ENCODE measurements around the gene CERK.
"Not testable (repeated sequence)": the region's sequence is repeated elsewhere in the genome, so short reads cannot be mapped to it uniquely, and the experiment has no call there.

The CERK gene

DNA sequence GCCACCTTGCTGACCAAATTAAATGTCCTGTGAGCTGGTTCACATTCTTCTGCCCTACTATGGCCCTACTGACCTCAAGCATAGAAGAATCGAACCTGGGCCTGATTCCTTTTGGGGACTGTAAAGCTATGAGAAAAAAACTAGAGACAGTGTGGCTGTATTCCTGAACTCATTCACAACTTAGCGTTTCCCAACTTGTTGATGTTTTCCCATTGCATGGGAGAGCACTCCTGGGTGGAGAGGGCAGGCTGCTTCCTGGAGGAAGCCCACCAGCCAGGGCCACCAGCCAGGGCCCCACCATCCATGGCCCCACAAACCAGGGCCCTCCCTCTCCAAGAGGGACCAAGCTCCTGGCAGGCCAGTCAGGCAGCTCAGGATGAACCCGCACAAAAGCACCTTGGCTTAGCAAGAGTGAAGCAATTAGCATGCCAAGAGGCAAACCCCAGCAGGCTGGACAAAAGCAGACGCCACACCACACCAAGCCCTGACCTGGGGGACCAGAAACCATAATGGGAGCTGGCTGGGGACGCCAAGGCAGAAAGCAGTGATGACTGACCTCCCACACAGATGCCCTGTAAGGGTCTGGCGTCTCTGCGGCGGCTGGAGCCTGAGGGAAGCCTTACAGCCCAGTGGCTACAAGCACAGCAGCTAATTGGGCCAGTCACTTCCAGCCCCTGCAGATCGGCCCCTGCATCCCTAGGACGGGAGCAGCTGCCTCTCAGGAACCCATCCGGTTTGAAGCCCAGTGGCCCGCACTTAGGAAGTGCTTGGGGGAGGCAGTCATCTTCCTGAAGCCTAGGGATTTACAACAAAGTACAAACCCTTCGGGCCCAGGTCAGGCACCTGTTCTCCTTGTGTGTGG is 2.1 kb downstream of the CERK start:
- TF ChIP-seq, protein P1, sequence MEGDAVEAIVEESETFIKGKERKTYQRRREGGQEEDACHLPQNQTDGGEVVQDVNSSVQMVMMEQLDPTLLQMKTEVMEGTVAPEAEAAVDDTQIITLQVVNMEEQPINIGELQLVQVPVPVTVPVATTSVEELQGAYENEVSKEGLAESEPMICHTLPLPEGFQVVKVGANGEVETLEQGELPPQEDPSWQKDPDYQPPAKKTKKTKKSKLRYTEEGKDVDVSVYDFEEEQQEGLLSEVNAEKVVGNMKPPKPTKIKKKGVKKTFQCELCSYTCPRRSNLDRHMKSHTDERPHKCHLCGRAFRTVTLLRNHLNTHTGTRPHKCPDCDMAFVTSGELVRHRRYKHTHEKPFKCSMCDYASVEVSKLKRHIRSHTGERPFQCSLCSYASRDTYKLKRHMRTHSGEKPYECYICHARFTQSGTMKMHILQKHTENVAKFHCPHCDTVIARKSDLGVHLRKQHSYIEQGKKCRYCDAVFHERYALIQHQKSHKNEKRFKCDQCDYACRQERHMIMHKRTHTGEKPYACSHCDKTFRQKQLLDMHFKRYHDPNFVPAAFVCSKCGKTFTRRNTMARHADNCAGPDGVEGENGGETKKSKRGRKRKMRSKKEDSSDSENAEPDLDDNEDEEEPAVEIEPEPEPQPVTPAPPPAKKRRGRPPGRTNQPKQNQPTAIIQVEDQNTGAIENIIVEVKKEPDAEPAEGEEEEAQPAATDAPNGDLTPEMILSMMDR (IDR thresholded peaks at IDR 0.05; ENCODE audit: low read depth, low read length), result no peak
- no peak for DNase-seq (ENCODE audit: extremely low read depth, low read depth)

DNA sequence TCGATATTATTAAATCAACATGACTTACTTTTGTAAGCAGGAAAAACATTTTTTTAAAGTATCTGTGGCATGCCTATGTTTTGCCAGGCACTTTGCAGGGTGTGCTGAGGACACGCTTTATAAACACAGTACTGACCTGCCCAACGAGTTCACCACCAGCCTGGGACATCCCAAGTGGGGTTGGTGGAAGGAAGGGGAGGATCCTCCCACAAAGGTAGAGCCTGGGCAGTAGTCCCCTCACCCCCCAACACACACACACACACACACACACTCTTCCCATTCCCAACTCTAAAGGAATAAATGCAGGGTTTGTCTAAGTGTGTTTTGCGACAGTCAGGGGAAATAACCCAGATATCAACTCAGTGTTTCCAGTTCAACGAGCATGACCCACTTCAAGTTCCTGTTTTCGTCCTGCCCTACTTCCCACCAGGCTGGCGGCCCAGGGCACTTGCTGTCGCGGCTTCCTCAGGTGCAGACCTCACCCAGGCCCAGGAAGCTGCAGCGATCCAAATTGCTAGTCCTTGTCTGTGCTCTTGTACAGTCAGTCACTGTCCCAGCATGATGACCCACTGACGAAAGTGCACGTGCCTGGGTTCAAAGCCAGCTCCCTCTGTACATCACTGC is 3.1 kb downstream of the CERK start:
- no peak for DNase-seq (ENCODE audit: extremely low read depth, low read depth)

DNA sequence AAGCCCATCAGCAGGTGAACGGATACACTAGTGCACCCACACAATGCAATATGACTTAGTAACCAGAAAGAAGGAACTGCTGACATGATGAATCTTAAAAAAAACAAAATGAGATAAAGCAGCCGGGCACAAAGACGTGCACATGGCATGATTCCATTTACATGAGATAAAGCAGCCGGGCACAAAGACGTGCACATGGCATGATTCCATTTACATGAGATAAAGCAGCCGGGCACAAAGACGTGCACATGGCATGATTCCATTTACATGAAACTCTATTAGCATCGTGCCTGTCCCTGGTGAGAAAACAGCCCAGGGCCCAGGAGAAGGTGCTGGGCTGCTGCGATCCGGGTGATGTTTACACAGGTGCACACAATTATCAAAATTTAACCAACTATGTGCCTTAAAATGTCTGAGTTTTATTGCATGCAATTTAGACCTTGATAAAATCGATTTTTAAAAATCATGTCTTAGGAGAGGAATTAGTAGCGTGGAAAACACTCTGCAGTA is 3.8 kb downstream of the CERK start:
- not testable (repeated sequence) for DNase-seq (ENCODE audit: extremely low read depth, low read depth)

More for the DNA sequence above, 3.1 kb downstream of the CERK start:
- TF ChIP-seq, protein P1 (IDR thresholded peaks at IDR 0.05; ENCODE audit: low read depth, low read length), result no peak

DNA sequence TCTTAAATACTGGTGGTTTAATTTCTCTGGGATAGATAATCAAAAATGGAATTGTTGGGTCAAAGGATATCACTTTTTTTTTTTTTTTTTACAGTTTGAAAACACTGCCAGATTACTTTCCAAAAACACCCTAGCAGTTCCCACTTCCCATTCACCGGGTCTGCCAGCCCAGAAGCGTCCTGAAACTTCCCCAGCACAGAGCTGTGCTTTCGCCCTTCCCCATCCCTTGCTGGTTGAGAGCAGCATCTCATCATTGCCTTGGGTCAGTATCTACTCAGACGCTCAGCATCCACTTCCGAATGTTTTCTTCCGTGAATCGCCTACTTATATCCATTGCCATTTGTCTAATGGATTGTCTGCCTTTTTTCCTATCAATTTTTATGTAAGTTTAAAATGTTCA is 5.5 kb downstream of the CERK start:
- DNase-seq (ENCODE audit: extremely low read depth, low read depth), result no peak
- TF ChIP-seq, protein P1 (IDR thresholded peaks at IDR 0.05; ENCODE audit: low read depth, low read length), result no peak

DNA sequence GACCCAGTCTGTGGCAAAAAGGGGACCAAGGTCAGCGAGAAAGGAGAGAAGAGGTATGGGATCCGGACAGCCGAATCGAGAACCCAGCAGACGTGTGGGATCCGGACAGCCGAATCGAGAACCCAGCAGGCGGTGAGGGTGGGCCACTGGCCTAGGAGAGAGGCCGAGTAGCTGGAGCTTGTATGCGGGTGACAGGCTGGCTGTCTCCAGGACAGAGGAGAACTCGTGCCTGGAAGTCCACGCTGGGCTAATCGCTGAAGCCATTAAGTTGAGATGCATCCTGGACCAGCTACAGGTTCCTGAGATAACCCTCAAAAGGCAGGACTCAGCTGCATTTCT is 6.0 kb downstream of the CERK start:
- TF ChIP-seq, protein P1 (IDR thresholded peaks at IDR 0.05; ENCODE audit: low read depth, low read length), result no peak
- DNase-seq (ENCODE audit: extremely low read depth, low read depth), result no peak

DNA sequence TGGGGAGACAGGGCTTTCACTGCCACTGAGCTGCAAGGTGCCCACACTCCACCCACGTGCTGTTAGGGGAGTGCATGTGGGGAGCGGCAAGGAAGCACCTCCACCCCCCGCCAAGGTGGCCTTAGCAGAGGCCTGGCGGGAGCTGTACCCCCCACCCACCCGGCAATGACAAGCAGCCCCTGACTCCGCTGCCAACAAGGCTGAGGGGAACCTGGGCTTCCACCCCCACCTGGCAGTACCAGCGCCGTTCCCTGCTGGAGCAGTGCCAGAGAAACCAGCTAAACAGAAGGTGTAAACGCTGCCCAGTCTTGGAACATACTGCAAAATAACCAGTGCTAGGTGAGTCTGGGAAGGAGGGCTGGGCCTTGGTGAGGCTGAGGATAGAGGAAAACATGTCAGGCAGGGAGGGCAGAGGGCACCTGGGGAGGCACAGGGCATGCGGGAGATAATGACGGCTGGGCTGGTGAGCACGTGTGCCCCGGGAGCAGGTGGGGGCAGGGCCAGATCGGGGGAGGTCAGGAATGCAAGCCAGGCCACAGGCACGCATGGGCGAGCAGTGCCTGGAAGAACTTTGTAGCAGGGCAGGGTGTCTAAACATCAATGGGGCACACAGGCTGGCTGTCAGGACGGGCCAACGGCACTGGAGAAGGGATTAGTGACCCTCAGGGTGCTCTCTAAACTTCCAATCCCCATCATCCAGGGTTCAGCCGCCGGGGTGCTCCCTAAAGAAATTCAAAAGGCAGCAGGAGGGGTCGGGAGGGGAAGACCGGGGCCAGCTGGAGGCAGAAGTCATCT is 6.6 kb downstream of the CERK start:
- no peak for DNase-seq (ENCODE audit: extremely low read depth, low read depth)
- TF ChIP-seq, protein P1 (IDR thresholded peaks at IDR 0.05; ENCODE audit: low read depth, low read length), result no peak

DNA sequence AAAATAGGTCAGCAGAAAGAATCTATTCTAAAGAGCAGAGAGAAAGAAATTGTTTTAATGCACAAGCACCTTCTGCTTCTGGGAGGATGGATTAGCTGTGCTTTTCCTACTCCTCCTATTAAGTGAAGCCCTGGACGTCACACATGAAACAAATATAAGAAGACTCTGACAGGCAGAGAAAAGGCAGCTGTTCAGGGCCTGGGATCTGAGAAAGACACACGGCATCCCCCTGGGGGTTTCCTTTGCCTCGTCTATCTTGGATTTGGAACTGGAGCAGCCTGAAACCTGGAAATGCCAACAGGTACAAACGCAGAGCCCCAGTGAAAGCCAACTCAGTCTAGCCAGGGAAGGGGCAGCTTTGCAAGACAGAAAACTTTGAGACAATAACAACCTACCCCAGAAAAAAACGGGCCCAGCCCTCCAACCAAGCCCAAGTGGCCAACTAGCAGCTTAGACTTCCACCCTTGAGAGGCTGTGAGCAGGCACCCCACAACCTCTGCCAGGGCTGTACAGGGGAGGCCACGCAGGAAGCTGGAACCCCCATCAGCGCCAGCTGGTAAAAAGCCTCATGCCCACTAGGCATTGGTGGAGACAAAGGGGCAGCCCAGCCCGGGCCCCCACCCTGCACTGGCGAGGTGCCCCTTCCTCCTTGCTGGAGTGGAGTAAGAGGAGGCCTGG is 7.3 kb downstream of the CERK start:
- TF ChIP-seq, protein P1 (IDR thresholded peaks at IDR 0.05; ENCODE audit: low read depth, low read length), result no peak
- no peak for DNase-seq (ENCODE audit: extremely low read depth, low read depth)

Data from AG09319 (cell line).